Duodenal mucosa (tissue), 2 donors: ENCODE data around the gene RTN1.
A peak's percentile ranks its signal among the peaks of the same experiment; 100 is the strongest.
"Not testable (repeated sequence)": the region's sequence is repeated elsewhere in the genome, so short reads cannot be mapped to it uniquely, and the experiment has no call there.

Experiments used
- H3K27ac ChIP-seq: one replicate; pipeline ENCODE4 v1.7.0; 2013; ENCODE audit warnings: low read depth, low read length
- H3K27me3 ChIP-seq, 2 donors: one replicate each; pipeline ENCODE4 v1.7.0; 2013; ENCODE audit warnings: low read length in 2 of 2, control low read depth in 1 of 2; ENCODE audit not compliant: insufficient read depth in 2 of 2, control insufficient read depth in 1 of 2
- H3K36me3 ChIP-seq, 2 donors: one replicate each; pipeline ENCODE4 v1.7.0; 2013; ENCODE audit warnings: low read length in 2 of 2, control low read depth in 1 of 2; ENCODE audit not compliant: insufficient read depth in 2 of 2, control insufficient read depth in 1 of 2
- H3K4me1 ChIP-seq, 2 donors: one replicate each; pipeline ENCODE4 v1.7.0; 2013; ENCODE audit warnings: low read length in 2 of 2, control low read depth in 1 of 2; ENCODE audit not compliant: insufficient read depth in 2 of 2, control insufficient read depth in 1 of 2
- H3K4me3 ChIP-seq, 2 donors: one replicate each; pipeline ENCODE4 v1.7.0; 2013; ENCODE audit warnings: low read length in 2 of 2, low read depth in 1 of 2
- H3K9ac ChIP-seq, 2 donors: one replicate each; pipeline ENCODE4 v1.7.0; 2013; ENCODE audit warnings: low read length in 2 of 2, low read depth in 1 of 2
- H3K9me3 ChIP-seq, 2 donors: one replicate each; pipeline ENCODE4 v1.7.0; 2013; ENCODE audit warnings: low read length in 2 of 2, control low read depth in 1 of 2; ENCODE audit not compliant: control insufficient read depth in 1 of 2

The RTN1 gene

DNA sequence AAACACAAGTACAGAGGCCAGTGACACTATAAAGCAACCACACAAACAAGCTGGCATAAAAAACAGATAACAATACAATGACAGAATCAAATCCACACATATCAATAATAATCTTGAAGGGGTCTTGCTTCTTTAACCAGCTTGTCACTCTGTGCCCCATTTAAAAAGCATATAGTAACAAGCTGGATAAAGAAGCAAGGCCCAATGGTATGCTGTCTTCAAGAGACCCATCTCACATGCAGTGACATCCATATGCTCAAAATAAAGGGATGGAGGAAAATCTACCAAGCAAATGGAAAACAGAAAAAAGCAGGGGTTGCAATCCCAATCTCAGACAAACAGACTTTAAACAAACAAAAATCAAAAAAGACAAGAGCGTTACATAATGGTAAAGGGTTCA is 223.7 kb downstream of the RTN1 start:
- H3K9ac ChIP-seq, H3K27me3 ChIP-seq, H3K4me3 ChIP-seq, H3K36me3 ChIP-seq, H3K4me1 ChIP-seq, H3K27ac ChIP-seq: not testable (repeated sequence)
- H3K9me3 ChIP-seq, result peaks cover 9 to 13% of the 10 kb centered on the region in 2 donors

DNA sequence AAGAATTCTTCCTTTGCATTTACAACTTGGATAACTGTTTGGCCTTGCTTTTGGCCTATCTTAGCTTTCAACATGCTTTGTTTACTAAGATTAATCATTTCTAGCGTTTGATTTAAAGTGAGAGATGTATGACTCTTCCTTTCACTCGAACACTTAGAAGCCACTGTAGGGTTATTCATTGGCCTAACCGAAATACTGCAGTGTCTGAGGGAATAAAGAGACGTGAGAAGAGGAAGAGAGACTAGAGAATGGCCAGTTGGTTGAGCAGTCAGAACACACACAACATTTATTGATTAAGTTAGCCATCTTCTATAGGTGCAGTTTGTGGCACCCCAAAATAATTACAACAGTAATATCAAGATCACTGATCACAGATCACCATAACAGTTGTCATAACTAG is 231.7 kb downstream of the RTN1 start:
- peaks cover 0 to 4% of the 10 kb centered on the region in 2 donors for H3K9me3 ChIP-seq
- no peaks in the 10 kb centered on the region for H3K27me3 ChIP-seq
- H3K4me3 ChIP-seq, result no peak overlapping the region
- H3K27ac ChIP-seq, result no peak overlapping the region
- H3K4me1 ChIP-seq, result no peaks in the 10 kb centered on the region
- no peaks in the 10 kb centered on the region for H3K36me3 ChIP-seq
- H3K9ac ChIP-seq, result no peak overlapping the region

DNA sequence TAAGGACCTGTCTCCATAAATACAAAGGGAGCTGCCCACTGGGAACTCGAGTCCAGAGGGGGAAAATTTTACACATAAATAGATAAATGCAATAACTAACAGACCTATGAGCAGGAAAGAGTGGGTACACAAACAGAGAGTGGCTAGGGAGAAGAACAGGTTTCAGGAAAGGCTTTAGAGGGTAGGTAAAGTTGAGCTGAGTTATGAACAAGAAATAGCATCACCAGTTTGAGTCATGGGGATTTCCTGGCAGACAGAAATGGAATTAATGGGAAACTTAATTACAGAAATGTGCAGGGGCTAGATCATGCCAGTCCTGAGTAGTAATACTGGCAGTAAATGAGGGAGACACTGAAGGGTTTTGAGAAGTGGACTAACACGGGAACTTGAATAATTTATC is 236.0 kb downstream of the RTN1 start:
- Histone ChIP-seq H3K4me1 (no peaks in the 10 kb centered on the region), H3K27me3 (peaks cover 21 to 23% of the 10 kb centered on the region in 2 donors), H3K27ac (no peak overlapping the region), H3K9me3 (no peaks in the 10 kb centered on the region), H3K4me3 (no peak overlapping the region), H3K36me3 (no peaks in the 10 kb centered on the region), H3K9ac (no peak overlapping the region)

DNA sequence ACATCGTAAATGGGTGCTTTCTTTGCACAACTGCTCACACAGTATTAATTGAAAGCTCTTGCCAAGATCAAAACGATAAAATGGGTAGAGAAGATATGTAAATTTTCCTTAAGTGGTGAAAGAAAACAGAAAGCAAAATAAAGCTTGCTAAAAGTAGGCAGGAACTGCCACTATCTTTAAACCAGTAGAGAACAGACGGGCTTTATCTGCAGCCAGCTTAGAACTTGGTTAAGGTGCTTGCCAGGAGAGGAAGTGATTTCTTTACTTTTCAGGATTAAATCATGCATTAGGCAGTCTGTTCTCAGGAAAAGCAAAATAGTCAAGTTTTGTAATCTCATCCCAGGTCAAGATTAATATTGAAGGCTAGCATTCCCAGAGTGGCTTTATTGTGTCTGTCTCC is 237.1 kb downstream of the RTN1 start:
- no peak overlapping the region for H3K4me3 ChIP-seq
- no peaks in the 10 kb centered on the region for H3K36me3 ChIP-seq
- no peak overlapping the region for H3K27ac ChIP-seq
- no peaks in the 10 kb centered on the region for H3K9me3 ChIP-seq
- peaks cover 29 to 30% of the 10 kb centered on the region in 2 donors for H3K27me3 ChIP-seq
- no peak overlapping the region for H3K9ac ChIP-seq
- H3K4me1 ChIP-seq, result no peaks in the 10 kb centered on the region

DNA sequence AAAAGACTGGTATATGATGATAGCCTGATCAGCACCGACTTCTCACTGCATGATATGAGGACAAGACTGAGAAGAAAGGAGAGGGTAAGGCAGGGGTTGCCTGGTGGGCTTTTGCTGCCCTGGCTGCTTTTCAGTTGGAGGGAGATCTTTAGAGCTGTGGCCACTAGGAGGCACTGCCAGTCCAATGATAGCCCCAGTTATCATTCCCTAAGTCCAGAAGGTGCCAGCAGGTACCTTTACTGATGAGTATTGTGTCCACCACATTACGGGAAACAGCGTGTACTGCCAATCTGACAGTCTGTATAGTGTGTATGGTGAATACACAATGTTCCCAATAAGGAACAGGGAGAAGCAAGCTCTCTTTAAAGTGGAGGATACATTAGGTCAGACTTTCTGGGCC is 238.2 kb downstream of the RTN1 start:
- Histone ChIP-seq H3K9ac (no peak overlapping the region), H3K4me3 (no peak overlapping the region), H3K36me3 (no peaks in the 10 kb centered on the region), H3K27ac (no peak overlapping the region), H3K27me3 (peaks cover 29 to 30% of the 10 kb centered on the region in 2 donors), H3K9me3 (no peaks in the 10 kb centered on the region), H3K4me1 (peaks cover 0 to 6% of the 10 kb centered on the region in 2 donors)

DNA sequence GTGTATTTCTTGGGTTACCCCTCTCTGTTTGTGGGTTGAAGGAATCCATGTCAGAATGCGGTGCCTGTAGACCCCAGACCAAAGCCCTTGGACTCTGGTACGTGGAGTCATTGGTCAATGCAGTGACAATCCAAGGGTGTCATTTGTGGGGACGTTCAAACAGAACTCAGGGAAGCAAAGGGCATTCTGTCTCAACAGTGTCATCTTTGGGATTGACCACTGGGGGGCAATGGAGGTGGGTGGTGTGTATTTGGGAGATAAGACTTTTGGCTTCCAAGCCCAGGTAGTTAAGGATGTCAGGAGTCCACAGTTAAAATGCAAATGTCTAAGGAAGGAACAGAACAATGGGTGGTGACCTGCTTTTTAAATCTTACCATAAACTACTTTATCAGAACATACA is 239.3 kb downstream of the RTN1 start:
- no peak overlapping the region for H3K27ac ChIP-seq
- peaks cover 0 to 6% of the 10 kb centered on the region in 2 donors for H3K4me1 ChIP-seq
- H3K9ac ChIP-seq, result no peak overlapping the region
- no peaks in the 10 kb centered on the region for H3K36me3 ChIP-seq
- no peak overlapping the region for H3K4me3 ChIP-seq
- no peaks in the 10 kb centered on the region for H3K9me3 ChIP-seq
- peaks cover 29 to 30% of the 10 kb centered on the region in 2 donors for H3K27me3 ChIP-seq

DNA sequence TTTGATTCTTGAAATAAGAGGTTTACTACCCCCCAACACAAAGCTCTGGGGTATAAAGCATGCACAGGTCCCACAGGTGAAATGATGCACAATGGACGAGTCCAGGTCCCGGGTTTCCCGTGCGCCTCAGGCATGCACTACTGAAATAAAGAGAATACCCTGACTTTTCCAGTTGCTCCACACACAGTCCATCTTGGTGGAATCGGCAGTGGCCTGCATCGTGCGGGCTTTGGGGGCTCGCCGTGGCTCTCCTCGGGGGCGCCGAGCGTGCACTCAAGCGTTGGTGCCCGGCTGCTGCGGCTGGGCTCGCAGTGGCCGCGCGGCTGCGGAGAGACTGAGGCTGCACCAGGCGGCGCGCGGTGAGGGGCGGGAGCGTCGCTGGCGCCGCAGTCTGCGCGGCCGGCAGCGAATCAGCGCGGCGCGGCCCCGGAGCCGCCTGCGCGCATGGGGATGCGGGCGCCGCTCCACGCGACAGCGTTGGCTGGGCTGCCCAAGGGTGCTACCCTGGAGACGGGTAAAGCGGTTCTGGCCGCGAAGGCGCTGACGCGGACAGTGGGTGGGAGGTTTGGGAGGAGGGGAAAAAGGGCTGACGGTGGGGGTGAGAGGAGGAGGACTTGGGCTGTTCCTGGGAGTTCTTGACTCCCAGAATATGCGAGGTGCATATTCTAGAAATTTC is 240.2 kb downstream of the RTN1 start:
- Histone ChIP-seq H3K27ac (no peak overlapping the region), H3K9ac (no peak overlapping the region), H3K4me3 (peak overlapping the region in 1 of 2 donors; percentile 30)

DNA sequence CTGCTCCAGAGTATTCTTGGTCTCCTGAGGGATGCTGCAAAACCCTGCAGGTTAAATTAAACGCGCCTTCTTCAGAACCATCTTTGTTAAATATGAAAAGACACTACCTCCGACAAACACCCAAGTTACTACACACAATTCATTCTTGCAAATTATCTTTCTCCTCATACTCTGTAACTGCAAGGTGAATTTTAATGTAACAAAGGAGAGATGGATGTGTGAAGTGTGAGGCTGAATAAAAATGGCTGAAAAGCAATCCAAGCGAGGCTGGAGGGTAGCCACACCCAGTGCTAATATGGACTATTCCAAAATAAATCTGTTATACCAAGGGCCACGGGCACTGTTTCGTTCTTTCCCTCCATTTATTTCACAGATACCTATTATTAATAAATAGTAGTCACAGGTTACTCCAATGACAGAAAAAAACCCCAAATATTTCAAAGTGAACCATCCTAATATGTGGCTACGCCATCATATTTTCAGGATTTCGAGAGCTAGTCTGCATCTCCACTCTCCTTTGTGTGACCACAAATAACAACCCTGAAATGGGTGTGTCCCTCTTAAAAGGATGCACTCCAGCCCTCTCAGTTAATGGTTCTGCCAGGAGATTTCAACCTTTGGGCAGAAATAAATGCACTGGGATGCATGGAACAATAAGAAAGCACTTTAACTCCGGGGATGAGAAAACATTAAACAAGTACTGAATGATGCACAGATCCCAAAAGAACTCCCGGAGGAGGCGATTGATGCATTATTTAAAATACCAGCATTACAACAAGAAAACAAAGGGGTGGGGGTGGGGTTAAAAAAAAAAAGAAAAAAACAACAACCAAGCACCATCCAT is 240.9 kb downstream of the RTN1 start:
- Histone ChIP-seq H3K36me3 (no peaks in the 10 kb centered on the region), H3K9ac (no peak overlapping the region), H3K27ac (no peak overlapping the region), H3K4me1 (peaks cover 0 to 6% of the 10 kb centered on the region in 2 donors), H3K9me3 (no peaks in the 10 kb centered on the region), H3K27me3 (peaks cover 29 to 30% of the 10 kb centered on the region in 2 donors), H3K4me3 (no peak overlapping the region)

More for the DNA sequence above, 240.2 kb downstream of the RTN1 start:
- Histone ChIP-seq H3K27me3 (peaks cover 29 to 30% of the 10 kb centered on the region in 2 donors), H3K4me1 (peaks cover 0 to 6% of the 10 kb centered on the region in 2 donors), H3K9me3 (no peaks in the 10 kb centered on the region), H3K36me3 (no peaks in the 10 kb centered on the region)

DNA sequence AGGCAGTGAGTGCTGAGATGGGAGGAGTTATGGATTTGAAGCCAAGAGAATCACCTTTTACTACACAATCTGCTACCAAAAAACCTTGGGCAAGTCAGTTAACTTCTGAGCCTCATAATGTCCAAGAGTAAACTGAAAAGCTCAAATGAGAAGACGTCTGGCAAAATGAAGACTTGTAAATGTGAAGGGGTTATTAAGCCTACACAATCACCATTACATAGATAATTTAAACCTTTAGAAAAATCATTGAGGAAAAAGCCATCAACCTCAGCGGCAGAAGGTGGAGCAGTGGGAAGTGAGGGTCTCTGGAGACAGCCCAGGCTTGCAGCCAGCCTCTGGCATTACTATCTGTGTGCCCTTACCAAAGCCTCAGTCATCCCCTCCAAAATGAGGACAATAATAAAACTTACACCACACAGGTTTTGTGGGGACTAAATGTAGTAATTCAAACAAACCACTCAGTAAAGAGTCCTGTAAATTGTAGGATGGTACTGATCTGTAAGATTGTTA is 243.5 kb downstream of the RTN1 start:
- no peak overlapping the region for H3K9ac ChIP-seq
- H3K36me3 ChIP-seq, result no peaks in the 10 kb centered on the region
- peaks cover 25 to 30% of the 10 kb centered on the region in 2 donors for H3K27me3 ChIP-seq
- H3K4me1 ChIP-seq, result peaks cover 0 to 6% of the 10 kb centered on the region in 2 donors
- H3K9me3 ChIP-seq, result no peaks in the 10 kb centered on the region
- no peak overlapping the region for H3K4me3 ChIP-seq
- H3K27ac ChIP-seq, result no peak overlapping the region

DNA sequence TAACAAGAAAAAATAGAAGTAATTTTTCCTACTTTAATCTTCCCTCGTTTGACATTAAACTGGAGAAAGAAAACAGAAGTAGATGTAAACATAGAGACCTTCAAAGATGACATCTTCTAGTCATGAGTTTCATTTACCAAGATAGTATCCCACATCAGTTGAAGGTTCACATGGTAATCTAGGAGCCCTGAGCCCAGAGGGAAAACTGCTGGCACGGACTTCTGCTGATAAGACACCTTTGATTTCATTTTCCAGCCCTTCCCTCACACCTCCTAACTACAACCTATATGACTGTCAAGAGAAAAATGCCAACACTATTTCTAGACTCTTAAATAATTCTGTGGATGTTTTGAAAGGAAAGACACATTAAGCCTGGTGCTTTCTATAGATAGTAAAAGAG is 247.9 kb downstream of the RTN1 start:
- Histone ChIP-seq H3K9me3 (no peaks in the 10 kb centered on the region), H3K36me3 (no peaks in the 10 kb centered on the region), H3K27me3 (no peaks in the 10 kb centered on the region), H3K4me1 (no peaks in the 10 kb centered on the region), H3K4me3 (no peak overlapping the region), H3K27ac (no peak overlapping the region), H3K9ac (no peak overlapping the region)
